Measurements from ENCODE around the gene LRRC28. TPM values are rescaled to one million over a fixed set of nuclear protein-coding genes. Genes with fewer than 3 reads are reported as not detected.

The LRRC28 gene
- total RNA-seq, 1 experiment from 2014 or later = 24.8 TPM

- DNase-seq (ENCODE audit: low read depth in 1 of 2, low spot score in 2 of 2) = no peak
- H3K27ac ChIP-seq = no peak overlapping the region
- H3K4me3 ChIP-seq = no peak overlapping the region
- H3K9me3 ChIP-seq (replicated peaks) = no peaks in the 10 kb centered on the region
- no peaks in the 10 kb centered on the region for H3K4me1 ChIP-seq (replicated peaks)
- no peaks in the 10 kb centered on the region for H3K27me3 ChIP-seq (replicated peaks)
- no peaks in the 10 kb centered on the region for H3K36me3 ChIP-seq
Observed at GRCh38 chr15:99345832-99346462, 94.7 kb downstream of the LRRC28 start.

GRCh38 chr15:99347574-99347973 is 96.3 kb downstream of the LRRC28 start:
- Histone ChIP-seq H3K9me3 (replicated peaks) (no peaks in the 10 kb centered on the region), H3K4me3 (no peak overlapping the region), H3K27ac (no peak overlapping the region), H3K27me3 (replicated peaks) (no peaks in the 10 kb centered on the region), H3K4me1 (replicated peaks) (no peaks in the 10 kb centered on the region), H3K36me3 (no peaks in the 10 kb centered on the region)
- no peak for DNase-seq (ENCODE audit: low read depth in 1 of 2, low spot score in 2 of 2)

- no peaks in the 10 kb centered on the region for H3K9me3 ChIP-seq (replicated peaks)
- no peaks in the 10 kb centered on the region for H3K4me1 ChIP-seq (replicated peaks)
- H3K27me3 ChIP-seq (replicated peaks) = no peaks in the 10 kb centered on the region
- H3K4me3 ChIP-seq = no peak overlapping the region
- H3K27ac ChIP-seq = no peak overlapping the region
- no peaks in the 10 kb centered on the region for H3K36me3 ChIP-seq
- no peak for DNase-seq (ENCODE audit: low read depth in 1 of 2, low spot score in 2 of 2)
Observed at GRCh38 chr15:99348412-99348811, 97.1 kb downstream of the LRRC28 start.

GRCh38 chr15:99350408-99350807 is 99.1 kb downstream of the LRRC28 start:
- Histone ChIP-seq H3K27me3 (replicated peaks) (no peaks in the 10 kb centered on the region), H3K4me3 (no peak overlapping the region), H3K4me1 (replicated peaks) (no peaks in the 10 kb centered on the region), H3K27ac (no peak overlapping the region), H3K9me3 (replicated peaks) (no peaks in the 10 kb centered on the region), H3K36me3 (no peaks in the 10 kb centered on the region)
- DNase-seq (ENCODE audit: low read depth in 1 of 2, low spot score in 2 of 2) = no peak

GRCh38 chr15:99359769-99360168 is 108.5 kb downstream of the LRRC28 start:
- H3K27me3 ChIP-seq (replicated peaks) = no peaks in the 10 kb centered on the region
- H3K4me3 ChIP-seq = no peak overlapping the region
- H3K36me3 ChIP-seq = no peaks in the 10 kb centered on the region
- no peaks in the 10 kb centered on the region for H3K9me3 ChIP-seq (replicated peaks)
- no peak for DNase-seq (ENCODE audit: low read depth in 1 of 2, low spot score in 2 of 2)
- H3K4me1 ChIP-seq (replicated peaks) = no peaks in the 10 kb centered on the region
- no peak overlapping the region for H3K27ac ChIP-seq

GRCh38 chr15:99361545-99362185 is 110.4 kb downstream of the LRRC28 start:
- no peaks in the 10 kb centered on the region for H3K9me3 ChIP-seq (replicated peaks)
- no peak for DNase-seq (ENCODE audit: low read depth in 1 of 2, low spot score in 2 of 2)
- no peaks in the 10 kb centered on the region for H3K27me3 ChIP-seq (replicated peaks)
- no peak overlapping the region for H3K4me3 ChIP-seq
- no peaks in the 10 kb centered on the region for H3K4me1 ChIP-seq (replicated peaks)
- no peak overlapping the region for H3K27ac ChIP-seq
- no peaks in the 10 kb centered on the region for H3K36me3 ChIP-seq

GRCh38 chr15:99365242-99365641 is 114.0 kb downstream of the LRRC28 start:
- H3K9me3 ChIP-seq (replicated peaks) = no peaks in the 10 kb centered on the region
- H3K27me3 ChIP-seq (replicated peaks) = no peaks in the 10 kb centered on the region
- no peaks in the 10 kb centered on the region for H3K4me1 ChIP-seq (replicated peaks)
- DNase-seq (ENCODE audit: low read depth in 1 of 2, low spot score in 2 of 2) = no peak
- H3K27ac ChIP-seq = no peak overlapping the region
- no peak overlapping the region for H3K4me3 ChIP-seq
- no peaks in the 10 kb centered on the region for H3K36me3 ChIP-seq

- Histone ChIP-seq H3K36me3 (no peaks in the 10 kb centered on the region), H3K4me3 (no peak overlapping the region), H3K9me3 (replicated peaks) (no peaks in the 10 kb centered on the region), H3K4me1 (replicated peaks) (no peaks in the 10 kb centered on the region), H3K27ac (no peak overlapping the region), H3K27me3 (replicated peaks) (no peaks in the 10 kb centered on the region)
- no peak for DNase-seq (ENCODE audit: low read depth in 1 of 2, low spot score in 2 of 2)
Observed at GRCh38 chr15:99366013-99366412, 114.7 kb downstream of the LRRC28 start.

- H3K27me3 ChIP-seq (replicated peaks) = no peaks in the 10 kb centered on the region
- H3K27ac ChIP-seq = no peak overlapping the region
- no peaks in the 10 kb centered on the region for H3K9me3 ChIP-seq (replicated peaks)
- H3K4me1 ChIP-seq (replicated peaks) = no peaks in the 10 kb centered on the region
- H3K36me3 ChIP-seq = no peaks in the 10 kb centered on the region
- no peak overlapping the region for H3K4me3 ChIP-seq
- DNase-seq (ENCODE audit: low read depth in 1 of 2, low spot score in 2 of 2) = no peak
Observed at GRCh38 chr15:99368743-99369142, 117.5 kb downstream of the LRRC28 start.

GRCh38 chr15:99369196-99369595 is 117.9 kb downstream of the LRRC28 start:
- Histone ChIP-seq H3K4me3 (no peak overlapping the region), H3K36me3 (no peaks in the 10 kb centered on the region), H3K27ac (no peak overlapping the region), H3K27me3 (replicated peaks) (no peaks in the 10 kb centered on the region), H3K9me3 (replicated peaks) (no peaks in the 10 kb centered on the region), H3K4me1 (replicated peaks) (no peaks in the 10 kb centered on the region)
- DNase-seq (ENCODE audit: low read depth in 1 of 2, low spot score in 2 of 2) = no peak

- H3K4me1 ChIP-seq (replicated peaks) = no peaks in the 10 kb centered on the region
- DNase-seq (ENCODE audit: low read depth in 1 of 2, low spot score in 2 of 2) = no peak
- H3K36me3 ChIP-seq = no peaks in the 10 kb centered on the region
- H3K27ac ChIP-seq = no peak overlapping the region
- no peak overlapping the region for H3K4me3 ChIP-seq
- no peaks in the 10 kb centered on the region for H3K27me3 ChIP-seq (replicated peaks)
- no peaks in the 10 kb centered on the region for H3K9me3 ChIP-seq (replicated peaks)
Observed at GRCh38 chr15:99371180-99372103, 120.2 kb downstream of the LRRC28 start.

- Histone ChIP-seq H3K4me1 (replicated peaks) (no peaks in the 10 kb centered on the region), H3K9me3 (replicated peaks) (no peaks in the 10 kb centered on the region), H3K36me3 (peaks cover 2% of the 10 kb centered on the region; the same call in 1 of the 2 replicates), H3K27ac (no peak overlapping the region), H3K4me3 (no peak overlapping the region), H3K27me3 (replicated peaks) (no peaks in the 10 kb centered on the region)
- DNase-seq (ENCODE audit: low read depth in 1 of 2, low spot score in 2 of 2) = no peak
Observed at GRCh38 chr15:99385005-99385669, 133.9 kb downstream of the LRRC28 start.

GRCh38 chr15:99385865-99386264 is 134.6 kb downstream of the LRRC28 start:
- no peaks in the 10 kb centered on the region for H3K4me1 ChIP-seq (replicated peaks)
- no peaks in the 10 kb centered on the region for H3K9me3 ChIP-seq (replicated peaks)
- H3K27me3 ChIP-seq (replicated peaks) = no peaks in the 10 kb centered on the region
- peaks cover 2% of the 10 kb centered on the region; the same call in 1 of the 2 replicates for H3K36me3 ChIP-seq
- H3K27ac ChIP-seq = no peak overlapping the region
- no peak for DNase-seq (ENCODE audit: low read depth in 1 of 2, low spot score in 2 of 2)
- no peak overlapping the region for H3K4me3 ChIP-seq
